ENCODE data around the gene SASH1. TPM values are rescaled to one million over a fixed set of nuclear protein-coding genes. Genes with fewer than 3 reads are reported as not detected.

Gene SASH1
- total and polyA plus RNA-seq, 2 of the 8 experiments (the other 6 are each of a cell fraction or from before 2014, with no cell fraction given) = 6.0 to 20.2 TPM

DNA sequence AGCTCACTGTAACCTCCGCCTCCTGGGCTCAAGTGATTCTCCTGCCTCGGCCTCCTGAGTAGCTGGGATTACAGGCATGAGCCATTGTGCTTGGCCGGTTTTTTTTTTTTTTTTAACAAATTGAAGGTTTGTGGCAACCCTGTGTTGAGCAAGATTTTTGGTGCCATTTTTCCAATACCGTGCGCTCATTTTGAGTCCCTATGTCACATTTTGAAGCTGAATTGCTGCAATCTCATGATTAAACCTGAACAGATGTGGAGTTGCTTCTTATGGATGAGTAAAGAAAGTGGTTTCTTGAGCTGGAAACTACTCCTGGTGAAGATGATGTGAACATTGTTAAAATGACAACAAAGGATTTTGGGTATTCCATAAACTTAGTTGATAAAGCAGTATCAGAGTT, 16.6 kb downstream of the SASH1 start:
- no peak overlapping the region for H2AK5ac ChIP-seq (ENCODE audit: low read depth, low read length)
- H4K8ac ChIP-seq (ENCODE audit: extremely low read depth, insufficient read depth, low read length) = no peak overlapping the region
- no peak overlapping the region for H3K23ac ChIP-seq (ENCODE audit: insufficient read length)
- 94% methylated on average over 4 of the region's 5 CpGs; no CpG with 5 or more reads in 1 of the 2 experiments for WGBS, 2 experiments (ENCODE audit: extremely low coverage in 1 of 2, insufficient coverage in 1 of 2, insufficient read length in 1 of 2, insufficient replicate concordance in 2 of 2, low coverage in 1 of 2, low lambda C conversion rate in 2 of 2, missing lambda C conversion rate in 1 of 2)
- H2BK20ac ChIP-seq (ENCODE audit: low read length) = no peak overlapping the region
- H2BK5ac ChIP-seq (ENCODE audit: low read depth, low read length) = no peak overlapping the region
- no peak overlapping the region for H2BK120ac ChIP-seq (replicated peaks; ENCODE audit: low read depth, low read length)
- no peak overlapping the region for H2BK12ac ChIP-seq (ENCODE audit: low read depth, low read length)
- H2AFZ ChIP-seq (ENCODE audit: low read length) = no peak overlapping the region
- H3K79me1 ChIP-seq (ENCODE audit: low read depth, low read length) = peaks cover 4% of the 10 kb centered on the region; the same call in 1 of the 2 replicates
- peaks cover 0 to 68% of the 10 kb centered on the region in 2 experiments; a peak in 3 of 4 replicates for H3K79me2 ChIP-seq (ENCODE audit: control insufficient read depth in 1 of 2, insufficient read depth in 2 of 2, low read length in 2 of 2)
- no peak overlapping the region for H3K56ac ChIP-seq (replicated peaks; ENCODE audit: insufficient read length, low read depth, low read length)
- no peak overlapping the region for H3K4ac ChIP-seq (replicated peaks; ENCODE audit: insufficient read length, low read depth, low read length)
- POLR2A ChIA-PET (ENCODE audit: partially characterized antibody) = interaction anchor here (0.6 to 0.7 kb wide), 2 partner anchors 8 to 67 kb away, joined by 3 to 4 read pairs; no protein-coding TSS in a partner anchor
- H3K27ac ChIP-seq (ENCODE audit: low read depth, low read length) = no peak overlapping the region
- no peak for FAIRE-seq
- no peak for DNase-seq (ENCODE audit: low read depth in 1 of 2, low spot score in 2 of 2)
- CTCF ChIA-PET (ENCODE audit: partially characterized antibody) = interaction anchor here (0.7 to 2.7 kb wide), 3 partner anchors 9 to 105 kb away, joined by 3 to 8 read pairs (median 6); no protein-coding TSS in a partner anchor
- no peak overlapping the region for H3K14ac ChIP-seq (ENCODE audit: insufficient read length)
- no peak overlapping the region for H4K91ac ChIP-seq (replicated peaks; ENCODE audit: insufficient read length, low read length)
- H3K9me3 ChIP-seq (ENCODE audit: insufficient read depth in 2 of 2, low read depth in 1 of 2, low read length in 1 of 2) = no peaks in the 10 kb centered on the region
- H4K5ac ChIP-seq (ENCODE audit: insufficient read length, low read depth, low read length) = no peak overlapping the region
- peaks cover 0 to 7% (median 1%) of the 10 kb centered on the region in 4 experiments; a peak in 2 of 7 replicates for H3K4me1 ChIP-seq (replicated peaks in 1 of 4; ENCODE audit: control insufficient read depth in 3 of 4, insufficient read depth in 4 of 4, low read length in 3 of 4)
- H3K9ac ChIP-seq (replicated peaks in 1 of 4; ENCODE audit: extremely low read depth in 1 of 4, low read depth in 3 of 4, low read length in 3 of 4) = no peak overlapping the region
- H3K27me3 ChIP-seq (replicated peaks in 1 of 4; ENCODE audit: control insufficient read depth in 3 of 4, extremely low read depth in 1 of 4, insufficient read depth in 3 of 4, low read length in 3 of 4) = no peaks in the 10 kb centered on the region
- no peaks in the 10 kb centered on the region for H3K23me2 ChIP-seq (ENCODE audit: low read depth, low read length)
- H4K20me1 ChIP-seq (replicated peaks in 1 of 2; ENCODE audit: control insufficient read depth in 1 of 2, insufficient read depth in 2 of 2, low read length in 2 of 2) = peaks cover 0 to 2% of the 10 kb centered on the region in 2 experiments
- no peak overlapping the region for H2BK15ac ChIP-seq (ENCODE audit: low read length)
- H3K18ac ChIP-seq (ENCODE audit: extremely low read depth, low read length) = no peak overlapping the region
- no peak overlapping the region for H3K4me2 ChIP-seq (ENCODE audit: insufficient read depth in 1 of 2, low read depth in 2 of 2, low read length in 2 of 2)
- H3K36me3 ChIP-seq (ENCODE audit: control insufficient read depth in 2 of 4, insufficient read depth in 4 of 4, low read length in 3 of 4) = 0 out of 8 replicates have a peak, but pooled peaks cover 0 to 2% (median 0%) of the 10 kb centered on the region in 4 experiments
- H3K4me3 ChIP-seq (ENCODE audit: extremely low read depth in 1 of 4, insufficient read depth in 2 of 4, low read depth in 3 of 4, low read length in 4 of 4) = no peak overlapping the region
- TF ChIP-seq RXRA (IDR thresholded peaks at IDR 0.05; ENCODE audit: insufficient read depth, low read depth, low read length) = no peak

Measured in H1 (cell line).